ENCODE data around the gene C1QL1.

Gene C1QL1

GRCh38 chr17:44913676-44914075 lies 54.4 kb downstream of the C1QL1 start:
- Histone ChIP-seq H3K27me3 (ENCODE audit: insufficient read depth, low read length) (peaks cover 8% of the 10 kb centered on the region; the same call in 1 of the 2 replicates), H2AFZ (ENCODE audit: low read length) (no peak overlapping the region), H3K36me3 (ENCODE audit: insufficient read depth, low read length) (no peaks in the 10 kb centered on the region), H3K79me2 (ENCODE audit: insufficient read depth, low read length) (no peaks in the 10 kb centered on the region), H3K4me3 (ENCODE audit: low read depth, low read length, poor library complexity, severe bottlenecking) (no peak overlapping the region), H3K4me1 (ENCODE audit: insufficient read depth, low read length, severe bottlenecking) (peaks cover 6% of the 10 kb centered on the region), H3K27ac (ENCODE audit: low read depth, low read length, poor library complexity, severe bottlenecking) (no peak overlapping the region), H4K20me1 (ENCODE audit: insufficient read depth, low read length) (no peaks in the 10 kb centered on the region), H3K9me2 (ENCODE audit: low read depth, low read length) (no peaks in the 10 kb centered on the region), H3F3A (ENCODE audit: insufficient read depth, low read length) (no peaks in the 10 kb centered on the region), H3K4me2 (ENCODE audit: low read length) (no peak overlapping the region), H3K9me3 (ENCODE audit: low read length) (no peaks in the 10 kb centered on the region), H3K9ac (ENCODE audit: low read length) (no peak overlapping the region)
- TF ChIP-seq CTCF (IDR thresholded peaks at IDR 0.05; ENCODE audit: low read length) (no peak), EZH2 (IDR thresholded peaks at IDR 0.05; ENCODE audit: borderline replicate concordance, low read length) (no peak)

GRCh38 chr17:44912763-44913544 lies 55.1 kb downstream of the C1QL1 start:
- no peaks in the 10 kb centered on the region for H3K79me2 ChIP-seq (ENCODE audit: insufficient read depth, low read length)
- no peaks in the 10 kb centered on the region for H3F3A ChIP-seq (ENCODE audit: insufficient read depth, low read length)
- H3K4me1 ChIP-seq (ENCODE audit: insufficient read depth, low read length, severe bottlenecking) = peaks cover 6% of the 10 kb centered on the region
- H3K36me3 ChIP-seq (ENCODE audit: insufficient read depth, low read length) = no peaks in the 10 kb centered on the region
- no peak overlapping the region for H2AFZ ChIP-seq (ENCODE audit: low read length)
- TF ChIP-seq CTCF (IDR thresholded peaks at IDR 0.05; ENCODE audit: low read length) = no peak
- TF ChIP-seq EZH2 (IDR thresholded peaks at IDR 0.05; ENCODE audit: borderline replicate concordance, low read length) = no peak
- no peaks in the 10 kb centered on the region for H3K9me3 ChIP-seq (ENCODE audit: low read length)
- H3K27me3 ChIP-seq (ENCODE audit: insufficient read depth, low read length) = peaks cover 8% of the 10 kb centered on the region
- H3K4me3 ChIP-seq (ENCODE audit: low read depth, low read length, poor library complexity, severe bottlenecking) = no peak overlapping the region
- H4K20me1 ChIP-seq (ENCODE audit: insufficient read depth, low read length) = no peaks in the 10 kb centered on the region
- H3K27ac ChIP-seq (ENCODE audit: low read depth, low read length, poor library complexity, severe bottlenecking) = no peak overlapping the region
- H3K9ac ChIP-seq (ENCODE audit: low read length) = no peak overlapping the region
- H3K4me2 ChIP-seq (ENCODE audit: low read length) = no peak overlapping the region
- H3K9me2 ChIP-seq (ENCODE audit: low read depth, low read length) = no peaks in the 10 kb centered on the region

- H3K27me3 ChIP-seq (ENCODE audit: insufficient read depth, low read length) = peaks cover 8% of the 10 kb centered on the region
- H3K9me2 ChIP-seq (ENCODE audit: low read depth, low read length) = no peaks in the 10 kb centered on the region
- no peaks in the 10 kb centered on the region for H3K9me3 ChIP-seq (ENCODE audit: low read length)
- no peaks in the 10 kb centered on the region for H3K36me3 ChIP-seq (ENCODE audit: insufficient read depth, low read length)
- no peaks in the 10 kb centered on the region for H3K79me2 ChIP-seq (ENCODE audit: insufficient read depth, low read length)
- H3K4me2 ChIP-seq (ENCODE audit: low read length) = peak overlapping the region; percentile 47
- TF ChIP-seq CTCF (IDR thresholded peaks at IDR 0.05; ENCODE audit: low read length) (peak; percentile 46; the same call in 1 of the 2 replicates), EZH2 (IDR thresholded peaks at IDR 0.05; ENCODE audit: borderline replicate concordance, low read length) (no peak)
- H3K9ac ChIP-seq (ENCODE audit: low read length) = no peak overlapping the region
- no peak overlapping the region for H3K27ac ChIP-seq (ENCODE audit: low read depth, low read length, poor library complexity, severe bottlenecking)
- no peak overlapping the region for H2AFZ ChIP-seq (ENCODE audit: low read length)
- H3K4me1 ChIP-seq (ENCODE audit: insufficient read depth, low read length, severe bottlenecking) = peaks cover 6% of the 10 kb centered on the region
- no peak overlapping the region for H3K4me3 ChIP-seq (ENCODE audit: low read depth, low read length, poor library complexity, severe bottlenecking)
- no peaks in the 10 kb centered on the region for H3F3A ChIP-seq (ENCODE audit: insufficient read depth, low read length)
- H4K20me1 ChIP-seq (ENCODE audit: insufficient read depth, low read length) = no peaks in the 10 kb centered on the region
Observed at GRCh38 chr17:44911133-44912001, 56.7 kb downstream of the C1QL1 start.

Measured in OCI-LY1 (cell line).